ENCODE data around the gene ATG2A. TPM values are rescaled to one million over a fixed set of nuclear protein-coding genes. Genes with fewer than 3 reads are reported as not detected.

Gene ATG2A
- total RNA-seq, 1 experiment from 2014 or later: 24.7 TPM

GRCh38 chr11:64926689-64927088, 9.7 kb upstream of the ATG2A start:
- DNase-seq (ENCODE audit: low read depth, low spot score) (no peak), ATAC-seq (no peak)
- intact Hi-C loops (cut with micrococcal nuclease): no loop called here
- ChIA-PET CTCF (no interaction called here), RAD21 (ENCODE audit: low non-redundant PET in 1 of 2, low total read pairs in 2 of 2, uncharacterized antibody in 2 of 2, unreplicated experiment in 2 of 2) (no interaction called here), POLR2A (no interaction called here)
- Histone ChIP-seq H3K9ac (ENCODE audit: low read length) (no peak overlapping the region), H3K27me3 (ENCODE audit: insufficient read depth, low read length) (no peaks in the 10 kb centered on the region), H2AFZ (ENCODE audit: low read depth, low read length, poor library complexity, severe bottlenecking) (no peak overlapping the region), H3K9me2 (ENCODE audit: insufficient read depth) (no peaks in the 10 kb centered on the region), H3K4me3 (replicated peaks in 1 of 2; ENCODE audit: low read depth in 1 of 2, low read length in 2 of 2) (no peak overlapping the region), H3K4me1 (ENCODE audit: control insufficient read depth in 1 of 2, insufficient read depth in 2 of 2, low read length in 2 of 2) (peaks cover 4 to 18% of the 10 kb centered on the region in 2 experiments), H3K9me3 (ENCODE audit: control insufficient read depth in 1 of 2, insufficient read depth in 1 of 2, low read depth in 1 of 2, low read length in 2 of 2) (no peaks in the 10 kb centered on the region), H3K79me2 (ENCODE audit: insufficient read depth, low read length) (no peaks in the 10 kb centered on the region), H3K27ac (ENCODE audit: low read depth, low read length) (no peak overlapping the region), H4K20me1 (ENCODE audit: insufficient read depth) (no peaks in the 10 kb centered on the region), H3K36me3 (ENCODE audit: control insufficient read depth in 1 of 2, insufficient read depth in 2 of 2, low read length in 2 of 2) (peaks cover 0 to 3% of the 10 kb centered on the region in 2 experiments; a peak in 1 of 4 replicates), H3K4me2 (ENCODE audit: low read length) (no peak overlapping the region)
- no TSS peak for BruUV-seq (replicated peaks)
- TF ChIP-seq JUND (IDR thresholded peaks at IDR 0.05): no peak
- no peak for TF ChIP-seq ELF1 (IDR thresholded peaks at IDR 0.05; ENCODE audit: borderline replicate concordance, low read depth)

GRCh38 chr11:64925536-64926436, 8.8 kb upstream of the ATG2A start:
- no peaks in the 10 kb centered on the region for H3K79me2 ChIP-seq (ENCODE audit: insufficient read depth, low read length)
- DNase-seq (ENCODE audit: low read depth, low spot score) (no peak), ATAC-seq (no peak)
- no peak overlapping the region for H3K27ac ChIP-seq (ENCODE audit: low read depth, low read length)
- H3K36me3 ChIP-seq (ENCODE audit: control insufficient read depth in 1 of 2, insufficient read depth in 2 of 2, low read length in 2 of 2): peaks cover 0 to 3% of the 10 kb centered on the region in 2 experiments; a peak in 1 of 4 replicates
- BruUV-seq (replicated peaks): no TSS peak
- POLR2A ChIA-PET: interaction anchor here (0.6 kb wide), 1 partner anchor 15 kb away, joined by 4 read pairs; no protein-coding TSS in a partner anchor
- H3K4me3 ChIP-seq (replicated peaks in 1 of 2; ENCODE audit: low read depth in 1 of 2, low read length in 2 of 2): peak overlapping the region; percentile 73 to 80
- intact Hi-C loops (cut with micrococcal nuclease): no loop called here
- H3K9ac ChIP-seq (ENCODE audit: low read length): peak overlapping the region; percentile 68; the same call in 1 of the 2 replicates
- H3K9me2 ChIP-seq (ENCODE audit: insufficient read depth): no peaks in the 10 kb centered on the region
- peaks cover 4 to 18% of the 10 kb centered on the region in 2 experiments for H3K4me1 ChIP-seq (ENCODE audit: control insufficient read depth in 1 of 2, insufficient read depth in 2 of 2, low read length in 2 of 2)
- CTCF ChIA-PET: no interaction called here
- RAD21 ChIA-PET (ENCODE audit: low non-redundant PET in 1 of 2, low total read pairs in 2 of 2, uncharacterized antibody in 2 of 2, unreplicated experiment in 2 of 2): no interaction called here
- H2AFZ ChIP-seq (ENCODE audit: low read depth, low read length, poor library complexity, severe bottlenecking): no peak overlapping the region
- H3K9me3 ChIP-seq (ENCODE audit: control insufficient read depth in 1 of 2, insufficient read depth in 1 of 2, low read depth in 1 of 2, low read length in 2 of 2): no peaks in the 10 kb centered on the region
- H4K20me1 ChIP-seq (ENCODE audit: insufficient read depth): no peaks in the 10 kb centered on the region
- TF ChIP-seq EZH2 (IDR thresholded peaks at IDR 0.05): no peak
- no peak for TF ChIP-seq SRF (IDR thresholded peaks at IDR 0.05; ENCODE audit: low read depth)
- no peak for TF ChIP-seq FOSL1 (IDR thresholded peaks at IDR 0.05; ENCODE audit: low read depth)
- no peak for TF ChIP-seq RAD21 (IDR thresholded peaks at IDR 0.05; ENCODE audit: low read depth)
- no peak for TF ChIP-seq REST (IDR thresholded peaks at IDR 0.05; ENCODE audit: low read depth)
- TF ChIP-seq CTCF (IDR thresholded peaks at IDR 0.05 in 2 of 3, conservative IDR thresholded peaks at IDR 0.05 in 1 of 3; ENCODE audit: borderline replicate concordance in 1 of 3, insufficient read depth in 1 of 3, low read depth in 2 of 3, low read length in 2 of 3): no peak
- no peak for TF ChIP-seq ATF3 (IDR thresholded peaks at IDR 0.05)
- no peaks in the 10 kb centered on the region for H3K27me3 ChIP-seq (ENCODE audit: insufficient read depth, low read length)
- peak overlapping the region; percentile 82 for H3K4me2 ChIP-seq (ENCODE audit: low read length)

Data from HCT116 (cell line).